GM21529 (cell line): ENCODE data around the gene FAM174A.

Experiments
- ATAC-seq: cut with Tn5 transposase; IDR thresholded peaks from one replicate; pipeline ENCODE4 v1.9.1; 2021; ENCODE audit not compliant: unreplicated experiment

Gene FAM174A

GRCh38 chr5:100535060-100536005, at the start of gene FAM174A:
Gene FAM174A, plus strand, starts transcription at chr5:100535374. Its CDS starts 157 bp downstream, at chr5:100535531.
- ATAC-seq: peak; percentile 98

DNA sequence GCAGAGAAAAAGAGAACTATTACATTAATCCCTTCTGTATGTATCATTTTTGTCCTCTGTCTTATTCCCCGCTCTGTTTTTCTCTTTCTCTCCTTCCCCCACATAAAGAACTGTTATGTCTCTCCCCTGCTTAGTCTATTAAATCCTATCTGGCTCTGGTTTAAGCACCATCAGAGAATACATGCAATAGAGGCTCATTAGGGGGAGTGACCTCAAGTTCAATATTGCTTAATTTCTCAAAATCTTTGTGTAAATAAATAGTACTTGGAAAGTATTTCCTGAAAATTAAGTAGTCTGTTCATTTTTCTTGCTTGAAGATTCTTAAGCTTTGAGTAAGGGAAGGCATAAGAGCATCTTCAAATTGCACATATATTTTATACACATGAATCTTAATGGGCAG, 41.2 kb upstream of the FAM174A start:
- no peak for ATAC-seq

DNA sequence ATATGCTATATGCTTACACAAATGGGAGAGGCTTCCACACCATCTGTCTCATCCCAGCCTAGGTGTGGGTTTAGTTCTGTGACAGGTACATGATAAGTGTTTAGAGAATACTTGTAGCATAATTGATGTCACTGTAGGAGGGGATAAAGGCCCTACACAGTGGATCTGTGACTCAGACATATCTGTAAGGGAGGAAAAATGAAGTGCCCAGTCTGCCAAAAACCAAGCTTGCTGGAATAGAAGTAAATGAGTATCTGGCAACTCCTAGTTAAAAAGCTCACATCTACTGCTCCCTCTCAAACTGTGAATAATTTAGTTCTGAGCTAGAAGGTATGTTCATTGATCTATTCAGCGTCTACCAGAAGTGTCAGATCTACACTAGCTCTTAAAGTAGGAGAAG, 38.9 kb upstream of the FAM174A start:
- no peak for ATAC-seq

- ATAC-seq: no peak
Measured at GRCh38 chr5:100502684-100503083, 32.5 kb upstream of the FAM174A start.

DNA sequence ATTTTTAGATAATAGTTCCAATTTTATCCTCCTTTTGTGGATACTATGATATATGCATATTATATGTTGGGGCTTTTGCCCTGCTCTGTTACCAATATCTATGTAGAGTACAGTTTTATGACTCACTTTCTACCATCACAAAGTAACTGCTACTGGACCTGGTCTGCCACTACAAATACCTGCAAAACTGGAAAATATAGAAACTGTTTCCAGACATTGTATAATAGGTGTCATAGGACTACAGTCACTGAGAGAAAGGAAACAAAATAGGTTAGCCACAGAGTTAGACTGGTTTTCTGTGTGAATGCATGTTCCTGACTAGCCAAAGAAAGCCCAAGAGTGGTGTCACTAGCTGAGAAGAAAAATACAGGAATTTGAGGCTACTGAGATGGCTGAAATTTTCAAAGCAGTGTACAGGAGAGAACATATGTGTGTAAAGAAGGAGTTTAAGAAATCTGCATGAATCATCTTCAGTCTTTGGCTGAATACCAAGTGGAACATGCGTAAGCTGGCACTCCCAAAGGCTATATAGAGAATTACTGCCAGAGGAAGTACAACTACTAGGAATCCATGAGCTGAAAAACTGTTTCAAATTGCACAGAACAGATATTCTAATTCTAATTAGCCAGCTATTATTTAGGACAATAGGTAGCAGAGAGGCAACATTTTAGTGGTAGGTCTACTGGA, 29.0 kb upstream of the FAM174A start:
- no peak for ATAC-seq

DNA sequence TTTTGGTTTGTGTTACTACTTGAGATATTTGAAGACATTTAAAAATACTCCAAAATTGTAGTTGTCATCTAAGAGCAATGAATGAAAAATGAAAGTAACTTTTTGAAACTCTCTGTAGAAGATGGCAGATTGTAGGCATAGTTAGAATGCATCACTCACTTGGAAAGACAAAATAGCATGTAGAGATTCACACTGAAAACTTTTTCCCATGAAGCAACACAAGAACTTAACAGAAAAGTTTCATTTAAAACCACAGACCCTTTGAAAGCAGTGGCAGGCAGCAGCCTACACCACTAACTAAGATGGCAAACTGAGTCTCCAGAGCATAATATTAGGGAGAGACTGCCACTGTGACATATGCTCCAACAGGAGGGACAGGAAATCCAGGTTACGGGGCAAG, 18.9 kb upstream of the FAM174A start:
- ATAC-seq: peak; percentile 58

DNA sequence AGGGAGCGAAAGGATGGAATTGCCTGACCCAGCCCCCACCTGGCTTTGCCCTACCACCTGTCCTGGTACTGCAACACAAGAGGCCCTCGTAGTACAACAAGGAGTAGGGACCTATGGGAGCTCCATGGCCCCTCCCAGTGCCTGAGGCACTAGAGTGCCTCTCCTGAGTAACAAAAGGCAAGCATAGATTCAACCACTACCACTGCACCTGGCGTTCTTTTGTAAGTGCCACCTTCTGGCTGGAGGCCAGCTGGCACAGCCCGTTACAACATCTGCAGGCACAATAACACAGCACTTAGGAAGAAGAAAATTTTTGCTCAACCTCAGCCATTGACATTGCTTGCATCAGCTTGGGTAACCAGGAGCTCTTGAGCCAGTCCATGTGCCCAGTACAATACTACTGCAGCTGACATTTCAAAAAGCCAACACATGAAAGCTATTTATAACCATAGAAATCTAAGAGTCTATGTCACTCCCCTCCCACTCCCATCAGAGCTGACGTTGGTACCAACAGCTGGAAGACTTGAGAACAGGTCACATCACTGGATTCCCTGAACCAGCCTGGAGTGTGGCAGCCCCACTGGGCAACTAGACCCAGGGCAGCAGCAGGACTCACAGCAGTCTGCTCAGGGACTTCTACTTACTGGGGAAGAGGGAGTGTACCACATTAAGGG, 17.7 kb upstream of the FAM174A start:
- ATAC-seq: peak; percentile 35

DNA sequence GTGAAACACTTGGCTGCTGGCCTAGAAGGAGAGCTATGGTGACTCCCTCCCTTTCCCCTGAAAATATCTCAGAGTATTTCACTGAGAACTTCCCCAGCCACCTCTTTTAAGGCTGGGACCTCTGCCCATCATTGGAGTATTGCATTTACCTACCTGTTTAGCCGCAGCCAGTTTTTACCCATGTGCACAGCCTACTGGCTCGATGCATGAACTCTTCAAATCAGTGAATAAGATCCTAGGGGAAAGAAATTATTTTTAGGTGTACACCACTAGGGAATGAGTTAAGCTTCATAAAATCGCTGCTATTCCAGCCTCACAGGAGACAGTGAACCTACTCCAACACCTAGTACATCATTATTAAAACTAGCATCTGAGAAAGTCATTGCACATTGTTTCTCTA, 16.8 kb upstream of the FAM174A start:
- no peak for ATAC-seq

DNA sequence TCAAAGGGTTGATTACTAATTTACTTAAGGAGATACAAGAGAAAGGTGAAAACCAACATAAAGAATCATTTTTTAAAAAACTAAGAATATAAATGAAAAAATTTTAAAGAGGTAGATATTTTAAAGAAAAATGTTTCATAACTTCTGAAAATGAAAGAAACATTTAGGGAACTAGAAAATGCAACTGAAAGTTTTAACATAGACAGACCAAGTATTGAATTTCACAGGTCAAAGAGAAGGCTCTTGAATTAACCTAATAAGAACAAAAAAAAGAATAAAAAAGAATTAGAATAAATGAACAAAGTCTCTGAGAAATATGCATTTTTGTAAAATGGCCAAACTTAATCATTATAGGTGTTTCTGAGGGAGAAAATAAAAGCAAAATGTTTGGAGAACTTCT, 16.1 kb upstream of the FAM174A start:
- ATAC-seq: peak; percentile 59

DNA sequence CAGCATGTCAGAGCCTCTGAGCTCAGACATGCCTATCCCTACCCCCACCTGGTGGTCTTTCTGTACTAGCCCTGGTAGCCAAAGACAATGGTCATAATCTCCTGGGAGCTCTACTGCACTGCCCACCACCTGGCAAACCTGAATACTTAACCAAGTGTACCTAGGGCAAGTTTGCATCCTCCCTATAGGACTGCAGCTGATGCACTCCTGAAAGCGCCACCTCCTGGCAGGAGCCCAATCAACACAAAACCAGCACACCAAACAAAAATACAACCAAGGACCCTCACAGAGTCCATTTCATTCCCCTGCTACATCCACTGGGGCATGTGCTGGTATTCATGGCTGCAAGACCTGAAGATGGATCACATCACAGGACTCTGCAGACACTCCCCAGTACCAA, 14.8 kb upstream of the FAM174A start:
- ATAC-seq: no peak

DNA sequence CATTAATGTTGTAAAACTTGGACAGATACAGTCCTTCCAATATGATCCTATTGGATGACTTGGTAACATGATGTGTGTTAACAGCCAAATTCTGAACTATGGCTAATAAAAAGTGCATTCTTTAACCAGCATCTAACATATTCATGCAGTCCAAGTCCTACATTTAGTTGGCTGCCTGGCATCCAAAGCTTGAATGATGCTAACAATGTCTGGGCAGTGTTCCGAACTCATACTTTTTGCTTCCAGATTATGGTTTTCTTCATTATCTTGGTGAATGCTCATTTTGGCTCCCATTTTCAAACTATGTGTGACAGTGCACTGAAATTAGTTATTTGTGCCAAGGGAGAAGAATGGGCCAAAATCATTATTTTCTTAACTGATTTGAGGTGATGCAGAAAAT, 2.8 kb downstream of the FAM174A start:
- ATAC-seq: no peak

DNA sequence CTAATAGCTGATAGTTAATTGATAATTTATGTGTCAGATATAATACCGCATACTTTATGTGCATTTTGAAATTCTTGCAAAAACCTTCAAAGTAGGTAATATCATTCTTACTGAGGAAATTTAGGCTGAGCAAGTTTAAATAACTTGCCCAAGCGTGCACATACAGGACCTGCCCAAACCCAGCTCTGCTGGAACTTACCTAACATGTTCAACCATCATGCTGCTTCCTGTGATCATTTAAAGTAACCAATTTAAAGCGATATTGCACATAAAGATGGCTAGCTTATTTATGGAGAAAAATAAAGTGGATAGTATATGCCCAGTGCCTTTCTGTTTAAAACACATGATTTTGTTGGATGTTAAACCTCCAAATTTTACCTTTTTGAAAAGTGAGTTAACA, 4.3 kb downstream of the FAM174A start:
- no peak for ATAC-seq

- ATAC-seq: no peak
Measured at GRCh38 chr5:100542086-100542485, 6.9 kb downstream of the FAM174A start.

- no peak for ATAC-seq
Measured at GRCh38 chr5:100546001-100546400, 10.8 kb downstream of the FAM174A start.

DNA sequence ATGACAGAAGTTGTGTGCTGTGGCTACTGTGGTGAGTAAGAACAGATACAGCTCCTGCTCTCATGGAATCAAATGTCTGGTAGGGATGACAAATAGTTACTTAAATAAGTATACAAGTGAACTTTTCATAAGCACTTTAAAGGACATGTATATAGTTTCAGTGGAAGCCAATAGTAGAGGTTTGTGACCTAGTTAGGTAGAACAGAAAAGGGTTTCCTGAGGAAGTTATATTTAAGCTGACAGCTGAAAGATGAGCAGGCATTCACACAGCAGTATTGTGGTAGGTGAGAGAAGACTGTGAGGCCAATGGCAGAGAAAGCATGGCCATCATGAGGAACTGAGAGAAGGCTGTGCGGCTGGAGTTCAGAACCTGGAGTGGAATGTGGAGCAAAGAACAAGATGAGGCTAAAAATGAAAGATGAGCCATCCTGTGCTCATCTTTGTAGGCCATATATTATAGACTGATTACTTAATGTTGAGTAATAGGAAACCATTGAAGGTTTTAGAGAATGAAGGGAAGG, 15.4 kb downstream of the FAM174A start:
- peak; percentile 94 for ATAC-seq

- peak; percentile 2 for ATAC-seq
Measured at GRCh38 chr5:100551183-100551582, 16.0 kb downstream of the FAM174A start.

GRCh38 chr5:100553209-100553608, 18.0 kb downstream of the FAM174A start:
- ATAC-seq: no peak

DNA sequence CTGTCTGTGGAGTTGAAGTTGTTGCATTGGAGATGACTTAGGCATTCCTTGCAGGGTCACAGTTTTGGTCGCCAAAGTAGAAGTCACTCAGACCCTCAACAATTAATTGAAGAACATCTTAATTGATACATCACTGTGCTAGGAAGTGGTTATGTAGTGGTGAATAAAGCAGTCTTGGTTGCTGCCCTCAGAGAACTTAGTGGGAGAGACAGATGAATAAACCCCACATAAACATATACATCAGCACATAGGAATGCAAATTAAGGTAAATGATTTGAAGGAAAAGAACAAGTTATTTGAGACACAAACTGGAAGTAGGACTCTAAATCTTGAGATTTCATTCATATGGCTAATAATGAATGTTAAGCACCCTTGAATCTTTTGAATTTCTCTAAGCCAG, 25.7 kb downstream of the FAM174A start:
- ATAC-seq: no peak

- ATAC-seq: no peak
Measured at GRCh38 chr5:100562821-100563220, 27.6 kb downstream of the FAM174A start.

DNA sequence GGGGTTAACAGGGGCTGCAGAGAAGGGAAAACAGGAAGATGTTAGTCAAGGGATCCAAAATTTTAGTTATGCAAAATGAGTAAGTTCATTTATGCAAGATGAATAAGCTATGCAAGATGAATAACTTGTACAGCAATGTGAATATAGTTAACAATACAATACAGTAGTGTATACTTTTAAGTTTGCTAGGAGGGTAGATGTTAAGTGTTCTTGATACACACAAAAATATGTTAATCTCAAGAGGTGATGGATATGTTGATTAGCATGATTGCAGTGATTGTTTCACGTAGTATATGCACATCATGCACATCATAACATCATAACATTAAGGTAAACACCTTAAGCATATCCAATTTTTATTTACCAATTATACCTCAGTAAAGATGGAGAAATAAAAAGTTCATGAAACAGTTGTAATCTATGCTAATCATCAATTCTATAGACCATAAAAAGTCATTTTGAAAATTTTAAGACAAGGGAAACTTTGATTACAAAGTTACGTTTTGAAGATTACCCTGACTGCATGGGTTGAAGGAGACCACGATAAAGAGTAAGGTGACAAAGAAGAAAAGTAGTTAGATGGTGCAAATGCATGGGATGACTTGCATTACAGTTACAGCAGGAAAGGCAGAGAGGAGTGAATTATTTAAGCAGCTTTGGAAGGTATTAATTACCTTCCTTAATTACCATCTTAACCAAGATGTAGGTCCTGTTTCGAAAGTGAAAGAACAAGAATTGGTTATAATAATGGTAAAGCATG, 31.4 kb downstream of the FAM174A start:
- no peak for ATAC-seq

DNA sequence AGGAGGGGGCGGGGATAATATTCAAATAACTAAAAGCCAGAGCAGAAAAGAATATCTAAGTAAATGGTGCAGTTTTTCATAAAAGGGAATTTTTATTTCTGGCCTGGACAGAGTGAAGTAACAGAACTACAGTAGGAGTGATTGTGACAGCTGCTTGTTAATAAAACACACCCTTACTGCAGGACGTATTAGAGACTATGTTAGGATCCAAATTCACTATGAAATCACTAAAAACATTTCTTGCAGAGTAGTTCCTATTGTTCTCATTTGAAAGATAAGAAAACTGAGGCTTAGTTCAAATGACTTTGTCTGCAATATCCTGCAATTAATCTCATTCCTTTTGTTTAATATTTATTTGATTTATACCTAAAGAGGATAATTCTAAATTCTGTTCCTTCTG, 39.5 kb downstream of the FAM174A start:
- ATAC-seq: no peak
